Activated CD8-positive, alpha-beta memory T cell treated with anti-CD3 and anti-CD28 coated beads, Interleukin-2, amount 50 U/mL, for 24 hours (primary cell): ENCODE results near the gene PSMB3.
"Not testable (repeated sequence)": the region's sequence is repeated elsewhere in the genome, so short reads cannot be mapped to it uniquely, and the experiment has no call there.

Source experiments
- DNase-seq: peaks from one replicate; pipeline ENCODE4 v3.0.0-alpha.2; 2020; ENCODE audit errors: extremely low read depth

PSMB3 gene

GRCh38 chr17:38749223-38750043, 3.1 kb upstream of the PSMB3 start:
- no peak for DNase-seq

- no peak for DNase-seq
Measured at GRCh38 chr17:38750044-38750311, 2.6 kb upstream of the PSMB3 start.

GRCh38 chr17:38750312-38751121, 2.0 kb upstream of the PSMB3 start:
- no peak for DNase-seq

GRCh38 chr17:38751144-38751807, 1.3 kb upstream of the PSMB3 start:
- no peak for DNase-seq

GRCh38 chr17:38751808-38752307, 683 bp upstream of the PSMB3 start:
- no peak for DNase-seq

GRCh38 chr17:38753071-38753506, 548 bp downstream of the PSMB3 start:
- no peak for DNase-seq

GRCh38 chr17:38761612-38762011, 9.1 kb downstream of the PSMB3 start:
- no peak for DNase-seq

- no peak for DNase-seq
Measured at GRCh38 chr17:38762231-38762630, 9.7 kb downstream of the PSMB3 start.

GRCh38 chr17:38766341-38766740, 13.8 kb downstream of the PSMB3 start:
- no peak for DNase-seq

GRCh38 chr17:38768417-38768816, 15.9 kb downstream of the PSMB3 start:
- no peak for DNase-seq

- no peak for DNase-seq
Measured at GRCh38 chr17:38773258-38773657, 20.7 kb downstream of the PSMB3 start.

GRCh38 chr17:38777641-38778250, 25.2 kb downstream of the PSMB3 start:
- no peak for DNase-seq

GRCh38 chr17:38779965-38780752, 27.6 kb downstream of the PSMB3 start:
- no peak for DNase-seq

- no peak for DNase-seq
Measured at GRCh38 chr17:38783227-38783626, 30.7 kb downstream of the PSMB3 start.

- DNase-seq = no peak
Measured at GRCh38 chr17:38786372-38786771, 33.8 kb downstream of the PSMB3 start.

- not testable (repeated sequence) for DNase-seq
Measured at GRCh38 chr17:38787999-38788398, 35.5 kb downstream of the PSMB3 start.

GRCh38 chr17:38789185-38789584, 36.6 kb downstream of the PSMB3 start:
- no peak for DNase-seq

- DNase-seq = not testable (repeated sequence)
Measured at GRCh38 chr17:38790148-38790707, 37.7 kb downstream of the PSMB3 start.

GRCh38 chr17:38791162-38791561, 38.6 kb downstream of the PSMB3 start:
- no peak for DNase-seq

GRCh38 chr17:38794221-38794620, 41.7 kb downstream of the PSMB3 start:
- DNase-seq = no peak
